ENCODE measurements around the gene S100A14. TPM values are rescaled to one million over a fixed set of nuclear protein-coding genes. Genes with fewer than 3 reads are reported as not detected.
A peak's percentile ranks its signal among the peaks of the same experiment; 100 is the strongest.

The S100A14 gene
- total RNA-seq, 1 donor from 2014 or later: 0.20 TPM

- DNase-seq (ENCODE audit: low read depth, low spot score): peak; percentile 53
Observed at GRCh38 chr1:153565529-153566374, 50.4 kb downstream of the S100A14 start, which contains the start of gene S100A2. TSS of gene S100A2 (minus strand) at chr1:153565844. CDS start at chr1:153563877, 1,967 bp downstream.

Other genes starting within 250 kb of the S100A14 start
- gene S100A12, start 240.7 kb downstream of the S100A14 start, total RNA-seq: not detected in 2 replicates
- gene S100A8, start 225.3 kb downstream of the S100A14 start, total RNA-seq: not detected in 2 replicates
- not detected in 2 replicates for gene S100A7A, start 199.8 kb downstream of the S100A14 start, total RNA-seq
- not detected in 2 replicates for gene S100A7, start 155.7 kb downstream of the S100A14 start, total RNA-seq
- gene S100A6, start 80.3 kb downstream of the S100A14 start, total RNA-seq: 527 and 1,896 TPM in 2 replicates
- not detected in 2 replicates for gene S100A5, start 75.4 kb downstream of the S100A14 start, total RNA-seq
- gene S100A4, start 70.5 kb downstream of the S100A14 start, total RNA-seq: 0.60 and 0.66 TPM in 2 replicates
- 0.66 and 0.85 TPM in 2 replicates for gene S100A3, start 67.1 kb downstream of the S100A14 start, total RNA-seq
- 1.6 and 2.2 TPM in 2 replicates for gene S100A2, start 50.5 kb downstream of the S100A14 start, total RNA-seq
- gene S100A16, start 3.2 kb downstream of the S100A14 start, total RNA-seq: 689 and 738 TPM in 2 replicates
- 62.6 and 153 TPM in 2 replicates for gene S100A13, start 11.2 kb upstream of the S100A14 start, total RNA-seq
- not detected in 2 replicates for gene S100A1, start 12.1 kb upstream of the S100A14 start, total RNA-seq
- gene CHTOP, start 17.7 kb upstream of the S100A14 start, total RNA-seq: 27.6 and 42.4 TPM in 2 replicates
- 60.6 and 61.7 TPM in 2 replicates for gene SNAPIN, start 42.4 kb upstream of the S100A14 start, total RNA-seq
- gene ILF2, start 54.7 kb upstream of the S100A14 start, total RNA-seq: 295 and 331 TPM in 2 replicates
- gene NPR1, start 62.4 kb upstream of the S100A14 start, total RNA-seq: 18.5 and 33.1 TPM in 2 replicates
- gene INTS3, start 111.7 kb upstream of the S100A14 start, total RNA-seq: 20.7 and 37.0 TPM in 2 replicates
- 24.5 and 26.0 TPM in 2 replicates for gene SLC27A3, start 159.1 kb upstream of the S100A14 start, total RNA-seq

Measured in pulmonary artery endothelial cell (primary cell).